Measurements from ENCODE around the gene CD3D. TPM values are rescaled to one million over a fixed set of nuclear protein-coding genes. Genes with fewer than 3 reads are reported as not detected.

The CD3D gene
- not detected in 5 replicates for total RNA-seq (2022; extraction: Qiagen RNA extraction)

GRCh38 chr11:118342503-118343161 is at the start of gene CD3D:
CD3D (minus strand) TSS chr11:118342705; CDS start chr11:118342607, 98 bp downstream.

GRCh38 chr11:118359295-118359958 is 16.9 kb upstream of the CD3D start, which contains the start of gene UBE4A:
UBE4A (plus strand) TSS chr11:118359600; CDS start chr11:118365081, 5,481 bp downstream.

GRCh38 chr11:118343981-118344515 is 1.5 kb upstream of the CD3D start, which contains the start of gene CD3G:
CD3G (plus strand) TSS chr11:118344344; CDS start chr11:118344424, 80 bp downstream.

GRCh38 chr11:118304568-118305248 is 37.8 kb downstream of the CD3D start, which contains the start of gene CD3E:
CD3E (plus strand) TSS chr11:118304730; CDS start chr11:118304953, 223 bp downstream.

Other genes with a start within 250 kb of the CD3D start
- 0.02 to 0.08 TPM (median 0.05 TPM) in 4 of 5 replicates, not detected in the other for gene SCN4B, start 189.9 kb downstream of the CD3D start, total RNA-seq (2022; extraction: Qiagen RNA extraction)
- not detected in 5 replicates for gene SCN2B, start 166.1 kb downstream of the CD3D start, total RNA-seq (2022; extraction: Qiagen RNA extraction)
- not detected in 5 replicates for gene JAML, start 117.7 kb downstream of the CD3D start, total RNA-seq (2022; extraction: Qiagen RNA extraction)
- 0.28 to 0.52 TPM (median 0.45 TPM) in 5 replicates for gene MPZL3, start 90.3 kb downstream of the CD3D start, total RNA-seq (2022; extraction: Qiagen RNA extraction)
- 0.06 TPM in 1 of 5 replicates, not detected in the others for gene MPZL2, start 78.4 kb downstream of the CD3D start, total RNA-seq (2022; extraction: Qiagen RNA extraction)
- gene CD3E, start 38.0 kb downstream of the CD3D start, total RNA-seq (2022; extraction: Qiagen RNA extraction): not detected in 5 replicates
- gene CD3G, start 1.6 kb upstream of the CD3D start, total RNA-seq (2022; extraction: Qiagen RNA extraction): not detected in 5 replicates
- gene UBE4A, start 16.9 kb upstream of the CD3D start, total RNA-seq (2022; extraction: Qiagen RNA extraction): 9.3 to 13.2 TPM (median 11.6 TPM) in 5 replicates
- 162 to 203 TPM (median 174 TPM) in 5 replicates for gene ATP5MG, start 58.9 kb upstream of the CD3D start, total RNA-seq (2022; extraction: Qiagen RNA extraction)
- 10.4 to 14.0 TPM (median 12.9 TPM) in 5 replicates for gene KMT2A, start 93.8 kb upstream of the CD3D start, total RNA-seq (2022; extraction: Qiagen RNA extraction)
- gene TTC36, start 184.8 kb upstream of the CD3D start, total RNA-seq (2022; extraction: Qiagen RNA extraction): not detected in 5 replicates
- gene TMEM25, start 188.5 kb upstream of the CD3D start, total RNA-seq (2022; extraction: Qiagen RNA extraction): 0.28 to 0.70 TPM (median 0.45 TPM) in 5 replicates
- gene IFT46, start 223.2 kb upstream of the CD3D start, total RNA-seq (2022; extraction: Qiagen RNA extraction): 17.1 to 20.0 TPM (median 17.4 TPM) in 5 replicates
- gene ARCN1, start 229.7 kb upstream of the CD3D start, total RNA-seq (2022; extraction: Qiagen RNA extraction): 90.4 to 98.1 TPM (median 95.8 TPM) in 5 replicates